Lower lobe of right lung (tissue), 2 donors: ENCODE data around the gene ACAA2. TPM values are rescaled to one million over a fixed set of nuclear protein-coding genes. Genes with fewer than 3 reads are reported as not detected.

Experiments
- ATAC-seq, 2 donors: fragments of 200-7000 bp; cut with Tn5 transposase; one replicate each; pipeline ENCODE4 v1.9.1; 2020 to 2022; ENCODE audit warnings: mild to moderate bottlenecking in 2 of 2, moderate library complexity in 2 of 2
- DNase-seq: peaks from one replicate; pipeline ENCODE4 v3.0.0-alpha.2; 2020
- H3K27ac ChIP-seq: fragments of 200-600 bp; one replicate; pipeline ENCODE4 v1.8.0; 2022
- H3K27me3 ChIP-seq: fragments of 200-600 bp; one replicate; pipeline ENCODE4 v1.8.0; 2022; ENCODE audit warnings: low read depth
- H3K36me3 ChIP-seq: fragments of 200-600 bp; one replicate; pipeline ENCODE4 v1.8.0; 2022; ENCODE audit warnings: mild to moderate bottlenecking
- H3K4me1 ChIP-seq: fragments of 200-600 bp; one replicate; pipeline ENCODE4 v1.8.0; 2022
- H3K4me3 ChIP-seq: fragments of 200-600 bp; one replicate; pipeline ENCODE4 v1.8.0; 2022; ENCODE audit warnings: mild to moderate bottlenecking
- H3K9me3 ChIP-seq: fragments of 200-600 bp; one replicate; pipeline ENCODE4 v1.8.0; 2022
- CTCF ChIP-seq: fragments of 200-600 bp; IDR thresholded peaks from one replicate; pipeline ENCODE4 v1.8.0; 2022; ENCODE audit warnings: antibody characterized with exemption, mild to moderate bottlenecking
- intact Hi-C: fragments of 100-400 bp; cut with DNase I; formaldehyde crosslinking; loops from one replicate; pipeline ENCODE4 v1.11.0; 2022
- total RNA-seq: library from RNA; stranded (reverse); fragmentation: NEBNext Ultra II Directional; extraction: Animal tissue kit (Norgen Biotek cat#: 25700); gene quantifications from one replicate; pipeline ENCODE4 v1.2.1, GENCODE V29; 2021
- donor health status: DM: no; HTN: yes; CAD: no; lungs with severe emphysema.

ACAA2 gene
- total RNA-seq, 1 donor from 2014 or later: 71.3 TPM

- DNase-seq (no peak), ATAC-seq (no peak)
- H3K4me1 ChIP-seq: peaks cover 6% of the 10 kb centered on the region
- peaks cover 5% of the 10 kb centered on the region for H3K36me3 ChIP-seq
- H3K4me3 ChIP-seq: no peak overlapping the region
- H3K9me3 ChIP-seq: no peaks in the 10 kb centered on the region
- no peak overlapping the region for H3K27ac ChIP-seq
- no peak for TF ChIP-seq CTCF
- peaks cover 6% of the 10 kb centered on the region for H3K27me3 ChIP-seq
- intact Hi-C loops: no loop called here
Observed at GRCh38 chr18:49848115-49848514, 34.8 kb upstream of the ACAA2 start.

DNA sequence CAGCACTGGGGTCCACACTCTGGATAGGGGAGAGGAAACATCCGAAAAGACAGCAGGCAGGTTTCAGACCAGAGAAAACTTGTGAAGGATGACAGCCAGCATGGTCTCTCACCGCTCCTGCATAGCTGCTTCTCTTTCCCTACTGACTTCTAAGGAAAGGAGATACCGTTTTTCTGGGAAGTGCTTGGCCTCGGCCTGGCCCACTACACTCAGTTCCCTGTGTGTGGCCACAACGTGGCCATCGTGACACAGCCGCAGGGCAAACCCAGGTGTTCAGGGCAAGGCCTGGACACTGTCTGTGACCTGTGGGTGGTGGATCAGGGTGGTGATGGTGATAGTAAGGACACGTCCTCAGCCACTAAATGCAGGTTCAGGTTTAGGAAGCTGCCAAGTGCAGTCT, 34.2 kb upstream of the ACAA2 start:
- no peak overlapping the region for H3K27ac ChIP-seq
- H3K4me1 ChIP-seq: peaks cover 6% of the 10 kb centered on the region
- DNase-seq: no peak
- no peak overlapping the region for H3K4me3 ChIP-seq
- H3K9me3 ChIP-seq: no peaks in the 10 kb centered on the region
- peaks cover 6% of the 10 kb centered on the region for H3K27me3 ChIP-seq
- no peak for TF ChIP-seq CTCF
- ATAC-seq: no peak
- intact Hi-C loops: no loop called here
- H3K36me3 ChIP-seq: peaks cover 5% of the 10 kb centered on the region

DNA sequence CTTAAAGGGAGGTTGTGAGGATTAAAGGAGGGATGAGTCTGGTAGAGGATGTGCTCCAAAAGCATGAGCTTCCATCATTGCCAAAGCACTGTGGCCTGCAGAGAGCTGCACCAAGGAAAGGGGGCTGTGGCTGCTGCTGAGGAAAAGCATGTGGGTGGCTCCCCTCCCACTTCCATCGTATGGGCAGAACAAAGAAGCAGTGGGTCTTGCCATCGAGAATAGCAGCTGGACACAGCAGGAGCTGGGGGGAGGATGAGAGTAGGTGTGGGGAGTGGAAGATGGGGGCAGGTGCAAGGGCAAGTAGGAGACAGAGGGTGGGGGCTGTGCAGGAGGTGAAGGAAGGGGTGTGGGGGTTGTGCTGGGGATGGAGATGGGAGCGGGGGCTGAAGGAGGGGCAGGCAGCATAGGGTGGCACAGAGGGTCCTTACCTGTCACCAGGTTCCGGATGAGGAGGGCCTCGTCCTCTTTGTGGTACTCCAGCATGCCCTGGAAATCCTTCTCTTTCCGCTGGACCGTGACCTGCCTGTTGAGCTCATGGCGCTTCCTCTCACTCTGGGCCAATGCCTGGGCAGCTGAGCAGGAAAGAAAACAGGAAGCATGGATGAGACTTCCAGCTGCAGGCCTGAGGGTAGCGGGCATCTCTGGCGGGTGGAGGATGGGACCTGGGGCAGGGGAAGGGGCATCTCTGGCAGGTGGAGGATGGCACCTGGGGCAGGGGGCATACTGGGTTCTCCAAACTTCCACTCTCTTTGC, 33.6 kb upstream of the ACAA2 start:
- ATAC-seq: no peak
- intact Hi-C loops: no loop called here
- H3K36me3 ChIP-seq: peaks cover 5% of the 10 kb centered on the region
- no peak overlapping the region for H3K27ac ChIP-seq
- TF ChIP-seq CTCF: no peak
- peaks cover 6% of the 10 kb centered on the region for H3K27me3 ChIP-seq
- no peak overlapping the region for H3K4me3 ChIP-seq
- H3K4me1 ChIP-seq: peaks cover 6% of the 10 kb centered on the region
- no peak for DNase-seq
- H3K9me3 ChIP-seq: no peaks in the 10 kb centered on the region

DNA sequence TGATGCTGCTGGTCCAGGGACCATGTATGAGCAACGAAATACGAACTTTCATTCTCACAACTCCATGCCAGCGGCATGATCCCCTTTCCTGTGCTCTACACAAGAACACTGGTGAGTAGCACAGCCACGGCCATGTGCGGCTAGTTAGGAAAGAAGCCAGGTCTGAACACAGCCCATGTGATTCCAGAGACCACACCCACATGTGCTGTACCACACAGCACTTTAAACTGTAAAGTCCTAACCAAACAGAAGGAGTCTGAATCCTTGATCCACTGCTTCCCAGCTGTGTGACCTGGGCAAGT, 33.0 kb upstream of the ACAA2 start:
- no peak for TF ChIP-seq CTCF
- peaks cover 5% of the 10 kb centered on the region for H3K36me3 ChIP-seq
- peaks cover 6% of the 10 kb centered on the region for H3K4me1 ChIP-seq
- H3K27ac ChIP-seq: no peak overlapping the region
- no peak overlapping the region for H3K4me3 ChIP-seq
- ATAC-seq (no peak), DNase-seq (no peak)
- peaks cover 6% of the 10 kb centered on the region for H3K27me3 ChIP-seq
- no peaks in the 10 kb centered on the region for H3K9me3 ChIP-seq
- intact Hi-C loops: no loop called here

GRCh38 chr18:49845629-49846360, 32.5 kb upstream of the ACAA2 start:
- TF ChIP-seq CTCF: no peak
- Histone ChIP-seq H3K4me1 (peaks cover 6% of the 10 kb centered on the region), H3K4me3 (no peak overlapping the region), H3K27me3 (peaks cover 6% of the 10 kb centered on the region), H3K27ac (no peak overlapping the region), H3K36me3 (peaks cover 5% of the 10 kb centered on the region), H3K9me3 (no peaks in the 10 kb centered on the region)
- intact Hi-C loops: no loop called here
- ATAC-seq (no peak), DNase-seq (no peak)
